ENCODE data around the gene SLC1A5.

- TF ChIP-seq POLR2AphosphoS5 (IDR thresholded peaks at IDR 0.05), result no peak
- TF ChIP-seq POLR2A (IDR thresholded peaks at IDR 0.05), result no peak
Measured at GRCh38 chr19:46809534-46810272, 21.3 kb upstream of the SLC1A5 start.

All from prostate gland (tissue), 1 donor.